ENCODE measurements around the gene ADTRP. TPM values are rescaled to one million over a fixed set of nuclear protein-coding genes. Genes with fewer than 3 reads are reported as not detected.

ADTRP gene
- total and polyA plus RNA-seq, 2 donors (not counting 1 experiment from before 2014, with no cell fraction given): 0.18 to 1.2 TPM

GRCh38 chr6:11821781-11822180, 43.2 kb upstream of the ADTRP start:
- H3K4me3 Mint-ChIP-seq: no peak overlapping the region
- no peaks in the 10 kb centered on the region for H3K9me3 Mint-ChIP-seq (ENCODE audit: insufficient read depth)
- no peak overlapping the region for H3K27ac Mint-ChIP-seq
- DNase-seq (no peak), ATAC-seq (ENCODE audit: low read depth) (no peak)
- Histone ChIP-seq H3K27ac (ENCODE audit: low read length in 2 of 2) (no peak overlapping the region), H2AFZ (ENCODE audit: insufficient read depth, low read depth, low read length, poor library complexity, severe bottlenecking) (no peak overlapping the region), H3K4me3 (ENCODE audit: control extremely low read depth in 1 of 5, extremely low read depth in 1 of 5, insufficient read depth in 1 of 5, low read depth in 2 of 5, low read length in 4 of 5) (no peak overlapping the region), H3K4me2 (replicated peaks; ENCODE audit: low read depth, low read length, poor library complexity, severe bottlenecking) (no peak overlapping the region), H3K4me1 (ENCODE audit: control insufficient read depth in 2 of 2, insufficient read depth in 2 of 2, low read length in 2 of 2) (peaks cover 0 to 3% of the 10 kb centered on the region in 2 donors), H4K20me1 (ENCODE audit: control insufficient read depth, insufficient read depth, low read length, poor library complexity, severe bottlenecking) (no peaks in the 10 kb centered on the region), H3K79me2 (ENCODE audit: control insufficient read depth, insufficient read depth, low read length) (no peaks in the 10 kb centered on the region), H3K36me3 (replicated peaks in 1 of 2; ENCODE audit: control extremely low read depth in 1 of 2, control insufficient read depth in 1 of 2, extremely low read depth in 1 of 2, insufficient read depth in 2 of 2, low read length in 1 of 2) (no peaks in the 10 kb centered on the region), H3K9me3 (ENCODE audit: control extremely low read depth in 1 of 3, control insufficient read depth in 2 of 3, insufficient read depth in 1 of 3, low read length in 2 of 3) (no peaks in the 10 kb centered on the region), H3K9ac (ENCODE audit: low read length) (no peak overlapping the region), H3K27me3 (replicated peaks in 1 of 4; ENCODE audit: control extremely low read depth in 1 of 4, control insufficient read depth in 3 of 4, insufficient read depth in 4 of 4, low read length in 3 of 4) (no peaks in the 10 kb centered on the region)
- TF ChIP-seq, protein P1, sequence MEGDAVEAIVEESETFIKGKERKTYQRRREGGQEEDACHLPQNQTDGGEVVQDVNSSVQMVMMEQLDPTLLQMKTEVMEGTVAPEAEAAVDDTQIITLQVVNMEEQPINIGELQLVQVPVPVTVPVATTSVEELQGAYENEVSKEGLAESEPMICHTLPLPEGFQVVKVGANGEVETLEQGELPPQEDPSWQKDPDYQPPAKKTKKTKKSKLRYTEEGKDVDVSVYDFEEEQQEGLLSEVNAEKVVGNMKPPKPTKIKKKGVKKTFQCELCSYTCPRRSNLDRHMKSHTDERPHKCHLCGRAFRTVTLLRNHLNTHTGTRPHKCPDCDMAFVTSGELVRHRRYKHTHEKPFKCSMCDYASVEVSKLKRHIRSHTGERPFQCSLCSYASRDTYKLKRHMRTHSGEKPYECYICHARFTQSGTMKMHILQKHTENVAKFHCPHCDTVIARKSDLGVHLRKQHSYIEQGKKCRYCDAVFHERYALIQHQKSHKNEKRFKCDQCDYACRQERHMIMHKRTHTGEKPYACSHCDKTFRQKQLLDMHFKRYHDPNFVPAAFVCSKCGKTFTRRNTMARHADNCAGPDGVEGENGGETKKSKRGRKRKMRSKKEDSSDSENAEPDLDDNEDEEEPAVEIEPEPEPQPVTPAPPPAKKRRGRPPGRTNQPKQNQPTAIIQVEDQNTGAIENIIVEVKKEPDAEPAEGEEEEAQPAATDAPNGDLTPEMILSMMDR (IDR thresholded peaks at IDR 0.05): no peak
- TF ChIP-seq EZH2 (IDR thresholded peaks at IDR 0.05; ENCODE audit: borderline replicate concordance, insufficient read depth, low read depth, low read length, poor library complexity, severe bottlenecking): no peak
- intact Hi-C loops (cut with micrococcal nuclease): loop anchor here (1.0 to 10.0 kb wide), 3 partner anchors 191 to 783 kb away; partner anchors contain the start of gene HIVEP1
- WGBS (ENCODE audit: insufficient coverage): 90% methylated on average over 2 of the region's 3 CpGs
- no peaks in the 10 kb centered on the region for H3K27me3 Mint-ChIP-seq
- ChIA-PET CTCF (interaction anchor here (0.6 to 3.3 kb wide), 15 partner anchors 11 to 786 kb away, joined by 3 to 31 read pairs (median 4); no protein-coding TSS in a partner anchor), POLR2A (interaction anchor here (0.6 kb wide), 1 partner anchor 932 kb away, joined by 6 read pairs; no protein-coding TSS in a partner anchor)
- peaks cover 11% of the 10 kb centered on the region for H3K4me1 Mint-ChIP-seq

DNA sequence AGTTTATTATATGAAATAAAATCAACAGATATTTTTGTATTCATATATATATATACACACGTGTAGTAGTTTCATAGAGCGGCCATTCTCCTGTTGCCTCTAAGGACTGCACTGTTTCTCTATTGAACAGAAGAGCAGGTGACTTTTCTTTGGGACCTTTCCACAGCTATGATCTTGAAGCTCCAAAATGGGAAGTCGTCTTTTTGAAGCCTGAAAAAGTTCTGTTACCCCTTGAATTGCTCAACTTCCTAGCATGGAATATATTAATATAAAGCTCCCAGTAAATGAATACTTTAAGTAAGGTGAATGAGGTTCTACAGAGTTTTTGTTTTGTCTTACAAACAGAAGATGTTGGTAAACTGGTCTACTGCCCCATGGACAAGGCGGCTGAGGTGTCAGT, 42.2 kb upstream of the ADTRP start:
- Histone ChIP-seq H2AFZ (ENCODE audit: insufficient read depth, low read depth, low read length, poor library complexity, severe bottlenecking) (no peak overlapping the region), H3K4me3 (ENCODE audit: control extremely low read depth in 1 of 5, extremely low read depth in 1 of 5, insufficient read depth in 1 of 5, low read depth in 2 of 5, low read length in 4 of 5) (no peak overlapping the region), H3K79me2 (ENCODE audit: control insufficient read depth, insufficient read depth, low read length) (no peaks in the 10 kb centered on the region), H3K27ac (ENCODE audit: low read length in 2 of 2) (no peak overlapping the region), H4K20me1 (ENCODE audit: control insufficient read depth, insufficient read depth, low read length, poor library complexity, severe bottlenecking) (no peaks in the 10 kb centered on the region), H3K9ac (ENCODE audit: low read length) (no peak overlapping the region), H3K9me3 (ENCODE audit: control extremely low read depth in 1 of 3, control insufficient read depth in 2 of 3, insufficient read depth in 1 of 3, low read length in 2 of 3) (no peaks in the 10 kb centered on the region), H3K4me2 (replicated peaks; ENCODE audit: low read depth, low read length, poor library complexity, severe bottlenecking) (no peak overlapping the region), H3K36me3 (replicated peaks in 1 of 2; ENCODE audit: control extremely low read depth in 1 of 2, control insufficient read depth in 1 of 2, extremely low read depth in 1 of 2, insufficient read depth in 2 of 2, low read length in 1 of 2) (no peaks in the 10 kb centered on the region), H3K4me1 (ENCODE audit: control insufficient read depth in 2 of 2, insufficient read depth in 2 of 2, low read length in 2 of 2) (peaks cover 0 to 3% of the 10 kb centered on the region in 2 donors), H3K27me3 (replicated peaks in 1 of 4; ENCODE audit: control extremely low read depth in 1 of 4, control insufficient read depth in 3 of 4, insufficient read depth in 4 of 4, low read length in 3 of 4) (no peaks in the 10 kb centered on the region)
- no peaks in the 10 kb centered on the region for H3K27me3 Mint-ChIP-seq
- H3K4me3 Mint-ChIP-seq: no peak overlapping the region
- DNase-seq: no peak
- 100% methylated on average over 1 of the region's 4 CpGs for WGBS (ENCODE audit: insufficient coverage)
- H3K4me1 Mint-ChIP-seq: peaks cover 11% of the 10 kb centered on the region
- ATAC-seq (ENCODE audit: low read depth): no peak
- no peaks in the 10 kb centered on the region for H3K9me3 Mint-ChIP-seq (ENCODE audit: insufficient read depth)
- ChIA-PET CTCF (interaction anchor here (0.6 to 3.3 kb wide), 6 partner anchors 10 to 413 kb away, joined by 4 to 31 read pairs (median 7); no protein-coding TSS in a partner anchor), POLR2A (no interaction called here)
- intact Hi-C loops (cut with micrococcal nuclease): loop anchor here (5.0 to 10.0 kb wide), 2 partner anchors 191 to 784 kb away; partner anchors contain the start of gene HIVEP1
- no peak overlapping the region for H3K27ac Mint-ChIP-seq
- TF ChIP-seq, protein P1 (IDR thresholded peaks at IDR 0.05): no peak
- TF ChIP-seq EZH2 (IDR thresholded peaks at IDR 0.05; ENCODE audit: borderline replicate concordance, insufficient read depth, low read depth, low read length, poor library complexity, severe bottlenecking): no peak

All from B cell (primary cell).